GM18508 (cell line): Measurements from ENCODE around the gene TUBB3.
"Not testable (repeated sequence)": the region's sequence is repeated elsewhere in the genome, so short reads cannot be mapped to it uniquely, and the experiment has no call there.

ENCODE experiments used
- ATAC-seq: cut with Tn5 transposase; IDR thresholded peaks from one replicate; pipeline ENCODE4 v1.9.1; 2021; ENCODE audit warnings: moderate number of reproducible peaks; ENCODE audit not compliant: insufficient read depth, unreplicated experiment

Gene TUBB3

DNA sequence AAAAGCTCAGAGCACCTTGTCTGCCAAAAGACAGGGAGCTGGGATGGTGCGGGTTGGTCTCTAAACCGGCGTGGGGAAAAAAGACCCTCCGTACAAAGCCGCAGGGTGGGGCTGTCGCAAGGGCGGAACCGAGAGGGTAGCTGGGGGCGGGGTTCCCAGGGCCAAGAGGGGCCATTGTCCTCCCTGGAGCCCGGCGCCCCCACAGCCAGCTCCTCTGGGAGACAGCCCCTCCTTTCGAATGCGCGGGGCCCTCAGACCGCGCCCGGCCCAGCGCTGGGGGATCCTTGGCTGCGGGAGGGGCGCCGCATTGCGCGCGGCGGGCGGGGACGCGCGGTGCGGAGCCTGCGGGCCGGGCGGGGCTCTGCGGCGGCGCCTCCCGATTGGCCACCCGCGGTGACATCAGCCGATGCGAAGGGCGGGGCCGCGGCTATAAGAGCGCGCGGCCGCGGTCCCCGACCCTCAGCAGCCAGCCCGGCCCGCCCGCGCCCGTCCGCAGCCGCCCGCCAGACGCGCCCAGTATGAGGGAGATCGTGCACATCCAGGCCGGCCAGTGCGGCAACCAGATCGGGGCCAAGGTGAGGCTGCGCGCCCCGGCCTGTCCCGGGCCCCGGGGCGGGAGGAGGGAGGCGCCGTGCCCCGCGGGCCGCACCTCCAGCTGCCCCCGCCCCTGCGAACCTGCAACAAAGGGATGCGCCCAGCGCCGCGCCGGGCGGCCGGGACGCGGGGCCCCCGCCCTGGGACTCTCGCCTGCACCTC, at the start of gene TUBB3:
TUBB3 (plus strand) TSS at position 459 of the 756 bp plus-strand sequence; CDS start at position 519, 60 bp downstream.
- no peak for ATAC-seq

DNA sequence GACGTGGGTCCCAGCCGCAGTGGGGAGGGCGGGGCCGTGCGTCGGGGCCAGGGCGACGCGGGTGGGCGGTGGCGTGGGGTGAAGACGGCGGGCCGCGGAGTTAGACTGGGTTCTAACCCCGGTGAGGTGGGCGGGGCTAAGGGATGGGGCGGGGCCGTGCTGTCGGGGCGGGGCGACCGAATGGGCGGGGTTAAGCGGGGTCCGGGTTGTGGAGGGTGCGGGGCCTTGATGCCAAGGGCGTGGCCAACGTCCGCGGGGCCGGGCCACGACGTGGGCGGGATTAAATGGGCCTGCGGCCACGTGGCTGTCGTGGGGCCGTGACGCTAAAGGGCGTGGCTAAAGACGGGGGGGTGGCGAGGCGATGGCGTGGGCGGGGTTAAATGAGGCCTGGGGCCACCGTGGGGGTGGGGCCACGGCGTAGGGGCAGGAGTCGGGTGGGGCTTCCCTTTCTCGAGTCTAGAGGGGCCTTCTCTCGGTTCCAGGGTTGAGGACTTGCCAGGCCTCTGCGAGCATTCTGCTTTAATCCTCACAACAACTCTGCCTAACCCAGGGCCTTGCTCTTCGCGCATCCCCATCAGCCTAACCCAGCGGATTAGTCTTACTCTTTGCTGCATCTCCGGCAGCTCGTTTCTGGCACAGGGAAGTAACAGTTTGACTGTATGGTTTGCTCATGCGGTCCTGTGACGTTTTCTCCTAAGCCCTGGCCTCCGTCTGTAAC, 49.0 kb upstream of the TUBB3 start:
- no peak for ATAC-seq

- not testable (repeated sequence) for ATAC-seq
Observed at GRCh38 chr16:89879123-89879522, 44.0 kb upstream of the TUBB3 start.

DNA sequence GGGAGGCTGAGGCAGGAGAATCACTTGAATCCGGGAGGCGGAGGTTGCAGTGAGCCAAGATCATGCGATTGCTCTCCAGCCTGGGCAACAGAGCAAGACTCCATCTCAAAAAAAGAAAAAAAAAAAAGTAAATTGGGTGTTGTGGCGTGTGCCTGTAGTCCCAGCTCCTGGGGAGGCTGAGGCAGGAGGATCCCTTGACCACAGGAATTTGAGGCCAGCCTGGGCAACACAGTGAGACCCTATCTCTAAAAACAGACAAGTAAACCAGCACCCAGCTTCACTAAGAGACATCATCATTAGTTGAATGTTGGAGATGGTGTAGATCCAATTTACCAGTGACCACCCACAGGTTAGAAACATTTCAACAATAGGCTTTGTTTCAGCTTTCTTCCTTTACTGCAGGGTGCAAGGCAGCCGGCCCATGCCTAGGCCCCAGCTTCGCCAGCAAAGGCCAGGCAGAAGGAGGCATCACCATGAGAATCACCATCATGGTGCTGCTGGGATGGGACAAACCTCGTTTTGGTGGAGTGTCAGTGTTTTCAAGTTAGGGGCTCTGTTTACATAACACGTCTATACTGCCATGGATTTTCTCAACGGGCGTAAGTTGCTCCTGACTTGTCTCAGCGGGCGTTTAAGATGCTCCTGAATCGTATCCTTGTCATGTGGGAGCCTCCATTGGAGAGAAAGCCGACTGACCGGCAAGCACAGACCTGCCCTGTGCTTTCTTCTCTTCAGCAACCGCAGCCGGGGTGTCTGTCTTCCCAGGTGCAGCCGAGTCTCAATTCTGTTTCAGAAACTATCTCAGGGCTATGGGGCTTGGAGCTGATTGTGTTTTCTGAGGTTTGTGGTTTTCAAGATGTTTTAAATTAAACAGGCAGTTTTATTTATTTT, 42.4 kb upstream of the TUBB3 start:
- no peak for ATAC-seq

- ATAC-seq: no peak
Observed at GRCh38 chr16:89881368-89881730, 41.8 kb upstream of the TUBB3 start.

DNA sequence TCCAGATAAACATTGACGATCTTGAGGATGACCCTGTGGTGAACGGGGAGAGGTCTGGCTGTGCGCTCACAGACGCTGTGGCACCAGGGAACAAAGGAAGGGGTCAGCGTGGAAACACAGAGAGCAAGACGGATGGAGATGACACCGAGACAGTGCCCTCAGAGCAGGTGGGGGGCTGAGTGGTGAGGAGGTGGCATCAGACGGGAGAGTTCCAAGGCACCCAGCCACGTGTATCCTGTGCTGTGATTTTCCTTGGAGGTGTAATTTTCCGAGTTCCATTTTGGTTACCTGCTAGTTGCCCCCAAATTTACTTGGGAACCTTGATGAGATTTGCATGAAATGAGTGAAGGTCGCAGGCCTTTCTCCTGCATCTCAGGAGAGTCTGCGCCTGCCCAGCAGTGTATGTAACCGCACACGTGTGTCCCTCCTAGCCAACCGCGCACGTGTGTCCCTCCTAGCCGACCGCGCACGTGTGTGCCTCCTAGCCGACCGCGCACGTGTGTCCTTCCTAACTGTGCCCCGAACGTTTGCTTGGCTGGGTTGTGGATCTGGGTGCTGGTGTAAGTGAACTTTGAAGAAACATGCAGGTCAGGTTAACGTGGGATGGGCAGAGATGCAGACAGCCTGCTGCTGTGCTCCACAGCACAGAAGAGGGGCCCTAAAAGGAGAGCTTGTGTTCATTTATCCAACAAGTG, 39.6 kb upstream of the TUBB3 start:
- no peak for ATAC-seq

DNA sequence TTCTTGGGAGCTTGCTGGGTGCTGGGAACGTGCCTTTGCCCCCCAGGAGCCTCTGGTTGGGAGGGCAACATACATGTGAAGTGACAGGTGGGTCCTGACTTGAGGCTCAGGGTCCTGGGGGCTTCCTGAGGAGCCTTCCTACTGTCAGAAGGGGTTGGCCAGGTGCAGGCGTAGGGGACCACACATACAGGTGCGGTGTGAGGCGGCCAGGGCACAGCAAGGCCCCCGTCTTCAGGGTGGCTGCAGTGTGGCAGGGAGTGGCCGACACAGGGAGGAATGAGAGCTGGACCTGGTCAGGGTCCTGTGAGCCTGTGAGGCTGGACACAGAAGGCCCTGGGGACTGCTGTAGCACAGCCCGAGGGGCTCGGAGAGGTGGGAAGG, 39.1 kb upstream of the TUBB3 start:
- ATAC-seq: no peak

GRCh38 chr16:89887243-89887642, 35.9 kb upstream of the TUBB3 start:
- no peak for ATAC-seq

DNA sequence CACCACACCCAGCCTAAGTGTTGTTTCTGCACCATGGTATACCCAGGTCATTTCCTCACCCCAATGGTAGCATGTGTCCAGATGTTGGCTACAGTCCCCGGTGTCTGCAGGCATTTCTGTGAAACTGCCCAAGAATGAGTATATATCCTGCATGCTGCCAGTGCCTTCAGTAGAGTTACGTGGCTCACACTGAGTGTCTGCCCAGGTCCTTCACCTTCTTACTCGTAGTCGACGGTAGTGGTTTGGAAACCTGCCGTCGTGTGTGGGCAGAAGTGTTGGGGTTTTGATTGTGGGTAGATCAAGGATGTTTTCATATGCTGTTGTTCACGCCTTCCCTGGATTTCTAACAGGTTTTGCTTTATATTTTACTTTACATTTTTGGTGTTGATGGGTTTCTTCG, 32.9 kb upstream of the TUBB3 start:
- no peak for ATAC-seq

DNA sequence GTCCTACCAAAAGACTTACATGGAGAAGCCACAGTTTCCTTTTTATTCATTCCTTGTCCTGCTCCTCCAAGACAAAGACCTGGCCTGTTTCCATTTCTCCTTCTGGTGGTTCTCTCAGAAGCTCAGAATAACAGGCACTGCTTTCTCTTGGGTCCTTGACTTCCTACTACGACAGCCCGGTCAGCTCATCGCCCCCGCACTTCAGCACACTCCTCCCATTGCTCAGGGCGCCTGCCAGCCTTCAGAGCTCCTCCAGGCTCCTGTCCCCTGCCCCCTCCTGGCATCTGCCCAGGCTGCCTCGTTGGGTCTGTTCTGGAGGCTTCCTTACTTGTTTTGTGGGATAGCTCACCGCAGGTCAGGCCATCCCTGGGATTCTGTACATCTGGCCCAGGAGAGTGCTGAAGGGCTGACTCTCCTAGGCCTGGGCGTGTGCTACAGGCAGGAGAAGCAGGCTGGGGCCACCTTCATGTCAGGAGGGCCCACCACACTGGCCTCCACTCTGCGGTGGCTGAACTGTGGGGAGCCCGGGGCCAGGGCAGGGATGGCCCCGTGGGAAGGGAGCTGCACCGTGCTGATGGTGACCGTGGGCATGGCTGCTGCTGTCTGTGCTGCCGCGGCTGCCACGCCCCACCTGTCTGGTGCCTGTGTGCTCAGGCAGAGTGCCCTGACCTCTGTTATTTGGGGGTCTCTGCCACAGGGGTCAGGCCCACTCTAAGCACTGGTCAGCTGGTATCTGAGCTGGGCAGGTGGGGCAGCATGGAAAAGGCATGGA, 32.1 kb upstream of the TUBB3 start:
- ATAC-seq: no peak

GRCh38 chr16:89892055-89892630, 31.0 kb upstream of the TUBB3 start:
- ATAC-seq: no peak

DNA sequence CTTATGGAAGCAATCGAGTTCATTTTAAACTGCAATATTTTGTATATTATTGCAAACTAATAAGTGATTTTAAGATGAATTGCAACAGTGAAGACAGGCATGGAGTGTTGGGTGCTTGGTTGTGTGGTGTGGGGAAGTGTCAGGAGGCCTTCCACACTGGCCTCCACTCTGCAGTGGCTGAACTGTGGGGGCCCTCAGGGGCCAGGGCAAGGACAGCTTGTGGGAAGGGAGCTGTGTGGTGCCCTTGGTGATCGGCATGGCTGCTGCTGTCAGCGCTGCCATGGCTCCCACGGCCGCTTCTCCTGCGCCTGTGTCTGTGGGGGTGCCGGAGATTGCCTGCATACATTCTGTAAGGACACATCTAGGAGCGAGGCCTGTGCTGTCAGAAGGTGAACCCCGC, 30.5 kb upstream of the TUBB3 start:
- ATAC-seq: no peak

GRCh38 chr16:89893642-89894548, 29.2 kb upstream of the TUBB3 start:
- ATAC-seq: no peak

DNA sequence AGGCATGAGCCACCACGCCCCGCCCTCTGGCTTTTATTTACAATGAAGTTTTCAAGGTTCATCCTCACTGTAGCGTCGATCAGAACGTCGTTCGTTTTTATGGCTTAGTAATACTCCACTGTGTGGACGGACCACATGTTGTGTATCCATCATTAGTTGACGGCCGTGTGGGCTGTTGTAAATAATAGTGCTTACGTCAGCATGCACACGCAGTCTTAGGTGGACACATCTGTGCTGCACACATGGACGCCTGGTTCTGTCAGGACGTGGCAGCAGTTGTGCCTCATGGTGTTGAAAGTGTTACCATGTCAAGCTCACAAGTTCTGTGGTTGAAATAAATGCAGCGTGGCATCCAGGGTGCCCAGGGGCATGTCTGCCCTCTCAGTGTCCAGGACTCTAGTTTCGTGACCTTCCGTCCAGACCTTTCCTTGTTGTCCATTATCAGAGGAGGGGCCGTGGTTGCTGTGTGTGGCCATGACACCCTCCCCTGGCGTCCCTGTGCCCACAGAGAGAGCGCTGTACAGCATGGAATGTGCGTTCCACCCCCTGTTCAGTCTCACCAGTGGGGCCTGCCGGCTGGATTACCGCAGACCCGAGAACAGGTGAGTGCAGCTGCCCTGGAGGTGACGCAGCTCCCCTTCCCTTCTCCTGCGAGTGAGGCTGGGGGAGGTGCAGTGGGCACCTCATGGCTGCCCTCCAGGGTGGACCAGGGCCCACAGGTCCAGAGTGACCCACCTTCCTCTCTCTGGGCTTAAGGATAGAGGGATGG, 27.5 kb upstream of the TUBB3 start:
- ATAC-seq: no peak

- no peak for ATAC-seq
Observed at GRCh38 chr16:89897204-89897603, 25.9 kb upstream of the TUBB3 start.

DNA sequence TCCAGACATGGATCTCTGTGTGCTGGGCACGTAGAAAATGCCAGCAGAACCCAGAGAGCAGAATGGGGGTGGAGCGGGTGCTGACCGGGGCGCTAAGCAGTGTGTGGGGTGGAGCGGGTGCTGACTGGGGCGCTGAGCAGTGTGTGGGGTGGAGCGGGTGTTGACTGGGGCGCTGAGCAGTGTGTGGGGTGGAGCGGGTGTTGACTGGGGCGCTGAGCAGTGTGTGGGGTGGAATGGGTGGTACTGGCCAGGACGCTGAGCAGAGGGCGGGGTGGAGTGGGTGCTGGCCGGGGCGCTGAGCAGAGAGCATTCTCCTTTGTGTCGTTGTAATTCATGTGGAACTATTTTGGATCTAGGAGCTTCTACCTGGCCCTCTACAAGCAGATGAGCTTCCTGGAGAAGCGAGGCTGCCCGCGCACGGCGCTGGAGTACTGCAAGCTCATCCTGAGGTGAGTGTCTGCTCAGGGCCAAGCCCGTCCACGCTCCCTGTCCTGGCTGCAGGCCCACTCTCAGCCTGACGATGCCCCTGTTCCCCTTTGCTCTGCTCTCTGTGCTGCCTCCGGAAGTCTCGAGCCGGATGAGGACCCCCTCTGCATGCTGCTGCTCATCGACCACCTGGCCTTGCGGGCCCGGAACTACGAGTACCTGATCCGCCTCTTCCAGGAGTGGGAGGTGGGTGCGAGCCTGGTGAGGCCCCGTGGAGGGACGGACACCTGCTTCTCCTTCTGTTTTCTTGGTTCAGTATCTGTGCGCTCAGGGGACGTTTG, 24.8 kb upstream of the TUBB3 start:
- ATAC-seq: no peak
